ENCODE data around the gene MAP4K4. TPM values are rescaled to one million over a fixed set of nuclear protein-coding genes. Genes with fewer than 3 reads are reported as not detected.

The MAP4K4 gene
- total RNA-seq, 1 donor from 2014 or later: 122 TPM

DNA sequence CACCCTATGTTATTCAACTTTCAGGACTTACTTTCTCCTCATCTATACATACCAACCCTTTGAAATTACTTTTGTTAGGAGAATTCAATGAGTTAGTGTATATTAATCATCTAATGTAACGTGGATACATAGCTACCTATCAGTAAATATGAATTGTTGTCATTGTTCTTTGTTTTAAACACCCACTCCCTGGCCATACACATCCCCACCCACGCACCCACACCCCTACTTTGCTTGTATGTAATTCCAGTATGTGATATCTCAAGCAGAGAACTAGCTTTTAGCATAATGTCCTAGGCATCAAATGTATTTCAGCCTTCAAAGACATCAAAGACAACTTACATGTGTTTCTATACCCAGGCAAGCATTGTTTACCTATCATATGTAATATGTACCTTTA is 129.2 kb downstream of the MAP4K4 start:
- no peaks in the 10 kb centered on the region for H3K9me3 Mint-ChIP-seq (ENCODE audit: low read depth)
- H3K27me3 Mint-ChIP-seq (ENCODE audit: low read depth): no peaks in the 10 kb centered on the region
- TF ChIP-seq, protein P1, sequence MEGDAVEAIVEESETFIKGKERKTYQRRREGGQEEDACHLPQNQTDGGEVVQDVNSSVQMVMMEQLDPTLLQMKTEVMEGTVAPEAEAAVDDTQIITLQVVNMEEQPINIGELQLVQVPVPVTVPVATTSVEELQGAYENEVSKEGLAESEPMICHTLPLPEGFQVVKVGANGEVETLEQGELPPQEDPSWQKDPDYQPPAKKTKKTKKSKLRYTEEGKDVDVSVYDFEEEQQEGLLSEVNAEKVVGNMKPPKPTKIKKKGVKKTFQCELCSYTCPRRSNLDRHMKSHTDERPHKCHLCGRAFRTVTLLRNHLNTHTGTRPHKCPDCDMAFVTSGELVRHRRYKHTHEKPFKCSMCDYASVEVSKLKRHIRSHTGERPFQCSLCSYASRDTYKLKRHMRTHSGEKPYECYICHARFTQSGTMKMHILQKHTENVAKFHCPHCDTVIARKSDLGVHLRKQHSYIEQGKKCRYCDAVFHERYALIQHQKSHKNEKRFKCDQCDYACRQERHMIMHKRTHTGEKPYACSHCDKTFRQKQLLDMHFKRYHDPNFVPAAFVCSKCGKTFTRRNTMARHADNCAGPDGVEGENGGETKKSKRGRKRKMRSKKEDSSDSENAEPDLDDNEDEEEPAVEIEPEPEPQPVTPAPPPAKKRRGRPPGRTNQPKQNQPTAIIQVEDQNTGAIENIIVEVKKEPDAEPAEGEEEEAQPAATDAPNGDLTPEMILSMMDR (IDR thresholded peaks at IDR 0.05): no peak
- peaks cover 68% of the 10 kb centered on the region for H3K4me1 Mint-ChIP-seq (ENCODE audit: low read depth)
- H3K4me3 Mint-ChIP-seq (ENCODE audit: unreplicated experiment): no peak overlapping the region
- peak overlapping the region; percentile 24 for H3K27ac Mint-ChIP-seq (ENCODE audit: unreplicated experiment)
- DNase-seq (ENCODE audit: low spot score): no peak
- H3K36me3 Mint-ChIP-seq (ENCODE audit: low read depth): peaks cover 13% of the 10 kb centered on the region

DNA sequence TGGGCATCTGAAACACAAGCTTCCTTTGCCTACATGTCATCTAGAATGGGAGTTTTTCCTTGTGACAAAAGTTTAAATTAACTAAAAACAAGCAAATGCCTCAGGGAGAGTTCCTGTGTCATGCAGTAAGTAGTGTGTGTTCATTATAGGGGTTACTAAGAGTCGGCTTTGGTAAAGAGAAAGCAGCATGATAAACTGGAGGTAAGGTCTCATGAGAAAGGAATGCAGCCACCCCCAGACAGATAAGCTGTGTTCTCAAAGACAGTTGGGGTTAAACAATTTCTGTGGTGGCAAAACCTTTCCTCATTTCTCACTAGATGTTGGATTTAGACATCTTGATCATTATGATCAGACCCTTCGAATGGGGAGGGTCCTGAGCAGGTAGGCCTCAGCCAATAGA is 129.7 kb downstream of the MAP4K4 start:
- DNase-seq (ENCODE audit: low spot score): no peak
- TF ChIP-seq, protein P1 (IDR thresholded peaks at IDR 0.05): no peak
- Mint-ChIP-seq H3K4me3 (ENCODE audit: unreplicated experiment) (no peak overlapping the region), H3K27ac (ENCODE audit: unreplicated experiment) (peak overlapping the region; percentile 74), H3K9me3 (ENCODE audit: low read depth) (no peaks in the 10 kb centered on the region), H3K27me3 (ENCODE audit: low read depth) (no peaks in the 10 kb centered on the region), H3K36me3 (ENCODE audit: low read depth) (peaks cover 13% of the 10 kb centered on the region), H3K4me1 (ENCODE audit: low read depth) (peaks cover 68% of the 10 kb centered on the region)

DNA sequence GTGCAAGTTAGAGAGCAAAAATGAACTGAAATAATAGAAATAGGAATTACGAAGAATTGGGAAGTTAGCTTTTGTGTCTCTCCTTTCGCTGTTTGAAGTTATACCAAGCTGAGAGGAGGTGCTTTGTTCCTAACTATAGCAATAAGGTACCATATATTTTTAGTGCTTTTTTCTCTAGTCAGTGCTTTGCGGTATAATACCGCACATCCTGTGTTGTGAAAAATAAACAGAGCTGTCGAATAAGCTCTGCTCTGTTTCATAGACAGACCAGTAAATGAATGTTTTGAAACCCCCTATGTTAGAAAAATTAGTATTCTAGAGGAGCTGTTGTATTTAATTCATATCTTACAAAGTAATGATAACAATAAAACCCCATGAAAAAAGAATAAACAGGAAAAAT is 130.8 kb downstream of the MAP4K4 start:
- Mint-ChIP-seq H3K9me3 (ENCODE audit: low read depth) (no peaks in the 10 kb centered on the region), H3K4me3 (ENCODE audit: unreplicated experiment) (no peak overlapping the region), H3K4me1 (ENCODE audit: low read depth) (peaks cover 62% of the 10 kb centered on the region), H3K27ac (ENCODE audit: unreplicated experiment) (peak overlapping the region; percentile 3), H3K36me3 (ENCODE audit: low read depth) (peaks cover 14% of the 10 kb centered on the region), H3K27me3 (ENCODE audit: low read depth) (no peaks in the 10 kb centered on the region)
- no peak for DNase-seq (ENCODE audit: low spot score)
- TF ChIP-seq, protein P1 (IDR thresholded peaks at IDR 0.05): no peak

DNA sequence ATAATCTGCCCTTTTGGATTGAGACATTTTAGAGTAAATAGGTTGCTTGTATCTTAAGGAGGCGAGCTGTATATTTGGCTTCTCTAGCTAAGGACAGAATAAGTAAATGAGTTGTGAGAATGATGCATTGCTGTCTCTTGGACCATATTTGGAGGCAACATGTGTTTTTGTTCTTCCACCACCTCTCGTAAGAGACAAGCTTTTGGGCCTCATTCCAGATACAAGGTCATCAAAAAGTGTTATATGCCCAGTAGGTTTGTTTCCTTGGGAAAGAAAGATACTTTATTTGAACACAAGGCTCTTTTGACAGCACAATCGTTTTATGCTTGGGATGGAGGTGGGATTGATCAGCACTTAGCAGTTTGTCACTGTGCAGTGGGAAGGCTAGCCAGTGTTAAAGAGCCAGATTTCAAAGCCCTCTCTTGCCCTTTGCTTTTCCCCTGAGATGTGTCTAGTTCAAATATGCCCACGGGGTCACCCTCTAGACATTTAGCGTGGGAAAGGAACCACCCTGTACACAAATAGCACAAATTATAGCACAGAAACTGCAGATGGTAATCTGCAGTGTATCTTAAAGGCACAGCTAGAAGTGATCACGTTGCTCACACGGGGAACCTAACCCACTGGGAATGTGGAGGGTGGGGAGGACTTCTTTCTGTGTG is 131.3 kb downstream of the MAP4K4 start:
- no peaks in the 10 kb centered on the region for H3K27me3 Mint-ChIP-seq (ENCODE audit: low read depth)
- no peak overlapping the region for H3K4me3 Mint-ChIP-seq (ENCODE audit: unreplicated experiment)
- DNase-seq (ENCODE audit: low spot score): no peak
- TF ChIP-seq, protein P1 (IDR thresholded peaks at IDR 0.05): no peak
- peak overlapping the region; percentile 3 for H3K27ac Mint-ChIP-seq (ENCODE audit: unreplicated experiment)
- H3K4me1 Mint-ChIP-seq (ENCODE audit: low read depth): peaks cover 57% of the 10 kb centered on the region
- no peaks in the 10 kb centered on the region for H3K9me3 Mint-ChIP-seq (ENCODE audit: low read depth)
- H3K36me3 Mint-ChIP-seq (ENCODE audit: low read depth): peaks cover 14% of the 10 kb centered on the region

DNA sequence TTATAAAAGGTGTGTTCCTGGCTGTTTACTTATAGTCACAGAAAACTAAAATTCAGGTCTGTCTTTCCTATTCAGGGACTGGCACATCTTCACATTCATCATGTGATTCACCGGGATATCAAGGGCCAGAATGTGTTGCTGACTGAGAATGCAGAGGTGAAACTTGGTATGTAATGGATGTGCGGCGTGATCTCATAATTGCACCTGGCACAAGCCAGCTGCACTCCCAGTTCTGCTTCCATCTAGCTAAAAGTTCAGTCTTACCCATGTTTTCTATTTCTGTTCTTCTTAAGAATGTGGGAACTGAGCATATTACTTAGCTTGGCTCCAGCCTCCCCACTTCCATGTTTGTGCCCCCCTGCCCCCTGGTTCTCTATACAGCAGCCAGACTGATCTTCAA is 131.9 kb downstream of the MAP4K4 start:
- Mint-ChIP-seq H3K27me3 (ENCODE audit: low read depth) (no peaks in the 10 kb centered on the region), H3K9me3 (ENCODE audit: low read depth) (no peaks in the 10 kb centered on the region), H3K27ac (ENCODE audit: unreplicated experiment) (peak overlapping the region; percentile 3), H3K36me3 (ENCODE audit: low read depth) (peaks cover 16% of the 10 kb centered on the region), H3K4me3 (ENCODE audit: unreplicated experiment) (no peak overlapping the region), H3K4me1 (ENCODE audit: low read depth) (peaks cover 57% of the 10 kb centered on the region)
- DNase-seq (ENCODE audit: low spot score): no peak
- TF ChIP-seq, protein P1 (IDR thresholded peaks at IDR 0.05): no peak

Data from chondrocyte (in vitro differentiated cells).